GM12873 (cell line): ENCODE results near the gene OR14C36.

Source experiments
- CTCF ChIP-seq: IDR thresholded peaks from 2 replicates; pipeline ENCODE4 v1.5.1; 2012; ENCODE audit warnings: low read depth, mild to moderate bottlenecking, moderate library complexity, low read length, control low read depth; ENCODE audit not compliant: insufficient read depth; ENCODE audit errors: missing control alignments

The OR14C36 gene, protein sequence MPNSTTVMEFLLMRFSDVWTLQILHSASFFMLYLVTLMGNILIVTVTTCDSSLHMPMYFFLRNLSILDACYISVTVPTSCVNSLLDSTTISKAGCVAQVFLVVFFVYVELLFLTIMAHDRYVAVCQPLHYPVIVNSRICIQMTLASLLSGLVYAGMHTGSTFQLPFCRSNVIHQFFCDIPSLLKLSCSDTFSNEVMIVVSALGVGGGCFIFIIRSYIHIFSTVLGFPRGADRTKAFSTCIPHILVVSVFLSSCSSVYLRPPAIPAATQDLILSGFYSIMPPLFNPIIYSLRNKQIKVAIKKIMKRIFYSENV

DNA sequence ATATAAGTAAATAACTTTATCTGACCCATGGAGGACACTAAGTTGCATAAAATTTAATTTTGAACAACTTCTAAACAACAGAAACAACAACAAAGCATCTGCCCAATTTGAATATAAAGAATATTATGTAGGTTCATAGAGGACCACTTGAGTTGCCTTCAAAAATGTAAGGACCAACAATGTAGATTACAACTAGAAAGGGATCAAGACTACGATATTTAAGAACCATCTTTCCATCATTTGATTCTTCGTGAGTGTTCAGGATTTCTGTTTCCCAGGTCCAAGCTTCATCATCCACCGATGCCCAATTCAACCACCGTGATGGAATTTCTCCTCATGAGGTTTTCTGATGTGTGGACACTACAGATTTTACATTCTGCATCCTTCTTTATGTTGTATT is at the start of gene OR14C36:
Gene OR14C36 (plus strand): TSS at position 301 of the 400 bp plus-strand sequence. CDS start 0 bp downstream, at position 301.
- no peak for TF ChIP-seq CTCF

- no peak for TF ChIP-seq CTCF
Measured at GRCh38 chr1:248303324-248303723, 45.3 kb upstream of the OR14C36 start, which contains the start of gene OR2T12. Gene OR2T12 (minus strand): TSS chr1:248303424. CDS start chr1:248295578, 7,846 bp downstream.

DNA sequence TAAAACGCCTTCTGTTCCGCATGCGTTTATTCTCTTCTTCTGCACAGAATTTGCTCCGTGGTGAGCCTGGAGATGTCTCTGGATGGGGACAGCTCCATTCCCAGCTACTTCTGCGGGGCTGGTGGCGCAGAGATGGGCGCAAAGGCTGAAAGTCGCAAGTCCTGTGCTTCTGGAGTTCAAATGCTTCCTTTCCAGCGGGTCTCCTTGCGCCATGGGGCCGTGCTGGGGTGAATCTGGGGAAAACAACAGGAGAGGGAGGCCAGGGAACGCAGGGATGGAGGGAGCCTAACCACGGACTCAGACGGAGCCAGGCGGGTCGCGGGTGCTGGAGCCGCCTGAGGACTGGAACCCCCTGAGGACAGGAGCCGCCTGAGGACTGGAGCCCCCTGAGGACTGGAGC is 42.5 kb upstream of the OR14C36 start:
- TF ChIP-seq CTCF = no peak

GRCh38 chr1:248316796-248317195 is 31.8 kb upstream of the OR14C36 start:
- no peak for TF ChIP-seq CTCF

DNA sequence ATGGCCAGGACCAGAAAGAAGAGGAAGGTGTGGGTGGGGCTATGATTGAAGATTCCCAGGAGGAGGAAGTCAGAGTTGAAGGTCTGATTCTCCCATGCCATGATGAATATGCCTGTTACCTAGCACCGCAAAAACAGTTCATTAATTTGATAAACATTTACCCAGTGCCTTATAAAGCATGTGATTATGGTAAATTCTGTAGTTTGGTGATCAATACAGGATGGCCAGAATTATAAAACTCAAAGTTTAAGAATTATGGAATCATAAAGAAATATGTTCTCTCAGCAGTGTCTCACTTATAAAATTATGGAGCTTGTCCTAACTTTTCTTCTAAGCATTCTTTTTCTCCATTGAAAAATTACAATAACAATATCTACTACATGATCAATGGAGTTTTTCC is 24.1 kb upstream of the OR14C36 start, which contains the start of gene OR2M7:
Gene OR2M7 (minus strand): TSS at position 101 of the 400 bp plus-strand sequence. CDS start 0 bp downstream, at position 101.
- TF ChIP-seq CTCF = no peak

DNA sequence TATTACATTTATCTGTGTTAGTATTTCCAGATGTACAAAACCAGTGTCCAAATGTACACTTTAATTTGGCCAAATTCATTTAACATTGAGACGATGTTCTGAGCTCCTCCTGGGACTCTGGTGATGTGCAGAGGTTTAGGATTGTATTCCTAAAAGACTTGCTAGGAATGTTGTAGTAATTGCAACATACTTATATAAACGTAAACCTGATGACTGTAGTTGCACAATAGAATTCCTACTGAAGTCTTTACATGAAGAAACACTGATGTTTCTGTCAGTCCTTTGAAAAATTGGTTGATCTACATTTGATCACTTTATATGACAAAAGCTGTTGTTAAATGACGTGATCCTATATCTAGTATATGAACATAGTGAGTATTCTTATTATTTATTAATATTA is 5.1 kb upstream of the OR14C36 start:
- no peak for TF ChIP-seq CTCF

DNA sequence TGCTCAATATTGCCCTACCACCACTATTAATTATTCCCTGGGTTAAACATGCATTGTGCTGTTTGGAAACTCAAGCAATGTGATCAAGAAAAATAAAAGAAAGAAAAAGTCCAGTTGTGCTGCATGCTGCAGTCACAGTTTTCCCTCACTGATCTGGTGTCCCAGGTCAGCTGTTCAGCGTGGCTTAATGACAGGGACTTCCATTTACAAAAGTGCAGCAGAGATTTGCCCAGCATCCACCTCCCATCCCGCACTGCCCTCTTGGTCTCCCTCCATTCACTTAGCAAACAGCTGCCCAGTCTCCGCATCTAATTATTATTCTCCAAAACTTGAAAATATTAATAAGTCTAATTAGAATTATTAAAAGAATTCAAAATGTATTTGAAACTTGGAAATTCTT is 10.8 kb downstream of the OR14C36 start:
- TF ChIP-seq CTCF = no peak
